Measurements from ENCODE around the gene ATP11A.

ATP11A gene

DNA sequence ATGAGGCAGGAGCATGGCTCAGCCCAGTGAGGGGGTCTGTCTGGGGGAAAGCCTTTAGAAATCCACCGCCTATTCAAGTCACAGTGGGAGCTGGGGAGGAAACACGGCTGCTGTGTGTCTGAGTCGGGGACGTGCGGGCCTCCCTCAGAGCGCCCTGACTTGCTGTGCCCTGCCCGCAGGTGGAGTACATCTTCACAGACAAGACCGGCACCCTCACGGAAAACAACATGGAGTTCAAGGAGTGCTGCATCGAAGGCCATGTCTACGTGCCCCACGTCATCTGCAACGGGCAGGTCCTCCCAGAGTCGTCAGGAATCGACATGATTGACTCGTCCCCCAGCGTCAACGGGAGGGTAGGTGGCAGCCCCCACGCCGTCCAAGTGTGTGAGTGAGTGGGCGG, 141.4 kb downstream of the ATP11A start:
- DNase-seq (ENCODE audit: low read depth) = no peak
- TF ChIP-seq, protein P1, sequence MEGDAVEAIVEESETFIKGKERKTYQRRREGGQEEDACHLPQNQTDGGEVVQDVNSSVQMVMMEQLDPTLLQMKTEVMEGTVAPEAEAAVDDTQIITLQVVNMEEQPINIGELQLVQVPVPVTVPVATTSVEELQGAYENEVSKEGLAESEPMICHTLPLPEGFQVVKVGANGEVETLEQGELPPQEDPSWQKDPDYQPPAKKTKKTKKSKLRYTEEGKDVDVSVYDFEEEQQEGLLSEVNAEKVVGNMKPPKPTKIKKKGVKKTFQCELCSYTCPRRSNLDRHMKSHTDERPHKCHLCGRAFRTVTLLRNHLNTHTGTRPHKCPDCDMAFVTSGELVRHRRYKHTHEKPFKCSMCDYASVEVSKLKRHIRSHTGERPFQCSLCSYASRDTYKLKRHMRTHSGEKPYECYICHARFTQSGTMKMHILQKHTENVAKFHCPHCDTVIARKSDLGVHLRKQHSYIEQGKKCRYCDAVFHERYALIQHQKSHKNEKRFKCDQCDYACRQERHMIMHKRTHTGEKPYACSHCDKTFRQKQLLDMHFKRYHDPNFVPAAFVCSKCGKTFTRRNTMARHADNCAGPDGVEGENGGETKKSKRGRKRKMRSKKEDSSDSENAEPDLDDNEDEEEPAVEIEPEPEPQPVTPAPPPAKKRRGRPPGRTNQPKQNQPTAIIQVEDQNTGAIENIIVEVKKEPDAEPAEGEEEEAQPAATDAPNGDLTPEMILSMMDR (conservative IDR thresholded peaks at IDR 0.05; ENCODE audit: low read length) = no peak
- H3K4me3 ChIP-seq (ENCODE audit: low read length) = no peak overlapping the region

DNA sequence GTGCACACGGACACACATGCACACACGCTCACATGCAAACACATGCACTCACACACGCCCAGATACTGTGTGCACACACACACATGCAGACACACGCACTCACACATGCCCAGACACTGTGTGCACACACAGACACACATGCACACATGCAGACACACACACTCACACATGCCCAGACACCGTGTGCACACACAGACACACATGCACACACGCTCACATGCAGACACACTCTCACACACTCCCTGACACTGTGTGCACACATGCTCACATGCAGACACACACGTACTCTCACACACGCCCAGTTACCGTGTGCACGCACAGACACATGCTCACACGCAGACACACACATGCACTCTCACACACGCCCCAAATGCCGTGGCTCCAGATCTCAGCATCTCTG, 142.0 kb downstream of the ATP11A start:
- TF ChIP-seq, protein P1 (conservative IDR thresholded peaks at IDR 0.05; ENCODE audit: low read length) = no peak
- no peak for DNase-seq (ENCODE audit: low read depth)
- H3K4me3 ChIP-seq (ENCODE audit: low read length) = no peak overlapping the region

GRCh38 chr13:112832811-112833210, 143.0 kb downstream of the ATP11A start:
- H3K4me3 ChIP-seq (ENCODE audit: low read length) = no peak overlapping the region
- TF ChIP-seq, protein P1 (conservative IDR thresholded peaks at IDR 0.05; ENCODE audit: low read length) = no peak
- DNase-seq (ENCODE audit: low read depth) = no peak

DNA sequence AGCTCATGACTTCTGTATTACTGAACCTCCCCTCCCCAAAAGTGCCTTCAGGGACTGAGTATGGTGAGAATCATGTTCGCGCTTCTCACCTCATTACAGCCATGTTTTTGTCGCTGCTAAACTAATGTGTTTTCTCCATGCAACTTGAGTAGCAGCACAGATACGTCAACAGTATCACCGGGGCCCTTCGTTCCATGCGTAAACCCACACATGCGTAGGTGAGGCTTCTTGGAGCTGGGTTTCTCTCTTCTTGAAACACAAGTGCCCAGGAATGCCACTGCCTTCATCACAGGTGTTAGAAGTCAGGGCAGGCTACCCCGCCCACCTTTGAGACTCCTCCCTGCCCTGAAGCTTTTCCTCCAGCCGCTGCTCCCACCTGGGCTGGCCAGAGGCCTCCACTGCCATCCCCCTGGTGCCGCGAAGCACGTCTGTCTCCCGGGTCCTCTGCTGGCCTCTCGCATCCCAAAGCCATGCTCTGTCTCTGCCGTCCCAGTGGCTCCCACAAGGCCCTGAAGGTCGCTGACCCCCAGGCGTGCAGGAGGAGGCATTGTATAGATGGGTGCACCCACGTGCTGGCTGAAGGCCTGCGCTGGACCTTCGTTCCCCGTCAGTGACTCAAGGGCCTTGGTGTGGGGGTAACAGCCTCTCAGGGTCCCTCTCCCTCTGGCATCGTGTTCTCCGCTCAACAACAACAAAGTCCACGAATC, 143.9 kb downstream of the ATP11A start:
- no peak for DNase-seq (ENCODE audit: low read depth)
- TF ChIP-seq, protein P1 (conservative IDR thresholded peaks at IDR 0.05; ENCODE audit: low read length) = no peak
- H3K4me3 ChIP-seq (ENCODE audit: low read length) = no peak overlapping the region

GRCh38 chr13:112835344-112835743, 145.5 kb downstream of the ATP11A start:
- no peak for DNase-seq (ENCODE audit: low read depth)
- H3K4me3 ChIP-seq (ENCODE audit: low read length) = no peak overlapping the region
- TF ChIP-seq, protein P1 (conservative IDR thresholded peaks at IDR 0.05; ENCODE audit: low read length) = no peak

DNA sequence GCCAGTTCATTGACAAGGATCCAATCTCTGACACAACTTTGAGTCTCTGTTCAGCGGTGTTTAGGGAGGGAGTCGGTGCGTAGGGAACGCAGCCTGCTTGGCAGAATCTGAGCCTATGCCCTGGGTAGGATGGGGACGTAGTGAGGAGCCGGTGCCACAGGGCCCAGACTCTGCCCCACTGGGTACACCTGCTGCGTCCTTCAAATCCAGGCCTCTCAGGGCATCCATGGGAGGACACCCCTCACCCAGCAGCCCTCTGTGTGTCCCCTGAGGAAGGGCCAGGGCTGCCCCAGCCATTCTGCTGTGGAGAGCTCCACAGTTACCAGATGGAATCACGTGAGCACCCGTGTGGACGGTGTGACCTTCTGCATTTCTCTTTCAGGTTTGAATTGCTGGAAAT, 146.0 kb downstream of the ATP11A start:
- H3K4me3 ChIP-seq (ENCODE audit: low read length) = no peak overlapping the region
- TF ChIP-seq, protein P1 (conservative IDR thresholded peaks at IDR 0.05; ENCODE audit: low read length) = no peak
- DNase-seq (ENCODE audit: low read depth) = no peak

DNA sequence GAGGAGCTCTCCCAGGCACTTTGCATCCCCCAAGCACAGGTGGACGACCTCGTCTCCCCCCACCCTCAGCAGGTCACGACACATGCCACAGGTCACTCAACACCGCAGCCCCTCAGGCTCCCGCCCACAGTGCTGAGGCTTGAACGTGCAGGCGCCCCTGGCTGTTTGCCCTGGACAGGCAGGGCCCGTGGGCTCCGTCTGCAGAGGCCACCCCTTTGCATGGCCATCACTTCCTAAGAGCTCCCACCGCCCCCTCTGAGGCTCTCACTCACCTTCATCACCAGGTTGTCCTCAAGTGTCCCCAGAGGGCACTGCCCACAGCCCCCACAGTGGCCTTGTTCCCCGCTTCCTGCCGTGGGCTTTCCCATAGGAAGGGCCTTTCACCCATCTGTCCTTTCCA, 147.1 kb downstream of the ATP11A start:
- TF ChIP-seq, protein P1 (conservative IDR thresholded peaks at IDR 0.05; ENCODE audit: low read length) = no peak
- no peak overlapping the region for H3K4me3 ChIP-seq (ENCODE audit: low read length)
- DNase-seq (ENCODE audit: low read depth) = no peak
